ENCODE data around the gene SAMD4B. TPM values are rescaled to one million over a fixed set of nuclear protein-coding genes. Genes with fewer than 3 reads are reported as not detected.

Gene SAMD4B
- total and polyA plus RNA-seq, 9 of the 15 experiments (the other 6 are each of a cell fraction or from before 2014, with no cell fraction given): 3.4 to 90.5 (median 38.0) TPM

DNA sequence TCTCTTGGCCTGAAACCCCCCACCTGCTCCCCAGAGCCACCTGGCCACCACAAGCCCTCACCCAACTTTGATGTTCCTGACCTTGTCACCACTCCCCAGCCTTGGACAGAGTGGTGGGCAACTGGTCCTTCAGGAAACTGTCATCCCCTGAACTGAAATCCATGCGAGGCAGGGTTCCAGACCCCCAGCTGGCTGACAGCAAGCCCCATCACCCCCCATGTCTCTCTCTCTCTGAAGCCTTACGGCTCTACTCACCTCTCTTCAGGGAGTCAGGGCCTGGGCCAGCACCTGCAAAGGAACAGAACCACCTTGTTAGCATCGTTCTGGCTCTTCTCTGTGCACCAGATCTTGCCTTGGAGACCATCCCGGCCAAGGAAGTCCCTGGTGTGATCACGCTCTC, 24.1 kb upstream of the SAMD4B start:
- ATAC-seq (no peak), DNase-seq (ENCODE audit: extremely low read depth in 1 of 4, low spot score in 3 of 4) (no peak), FAIRE-seq (no peak)
- Histone ChIP-seq H3K4me1 (replicated peaks in 1 of 2; ENCODE audit: control insufficient read depth in 2 of 2, insufficient read depth in 2 of 2, low read length in 2 of 2) (peaks cover 3 to 15% of the 10 kb centered on the region in 2 experiments; a peak in 4 of 5 replicates), H3K9me3 (replicated peaks; ENCODE audit: control insufficient read depth, insufficient read depth, low read depth, low read length) (no peaks in the 10 kb centered on the region), H4K20me1 (replicated peaks; ENCODE audit: control insufficient read depth, insufficient read depth, low read length) (no peaks in the 10 kb centered on the region), H3K9me1 (ENCODE audit: control insufficient read depth, insufficient read depth, low read length) (no peaks in the 10 kb centered on the region), H3K4me3 (no peak overlapping the region), H3K4me2 (ENCODE audit: insufficient read depth, low read length) (no peak overlapping the region), H3K36me3 (ENCODE audit: control insufficient read depth, insufficient read depth, low read length) (peaks cover 45% of the 10 kb centered on the region; the same call in 2 of the 3 replicates), H2AFZ (ENCODE audit: low read depth, low read length) (no peak overlapping the region), H3K79me2 (ENCODE audit: control insufficient read depth, insufficient read depth, low read length) (peaks cover 20% of the 10 kb centered on the region), H3K27me3 (ENCODE audit: control insufficient read depth in 2 of 2, insufficient read depth in 2 of 2, low read length in 2 of 2) (no peaks in the 10 kb centered on the region), H3K27ac (ENCODE audit: extremely low read depth, low read depth, low read length) (no peak overlapping the region), H3K9ac (ENCODE audit: insufficient read depth in 1 of 2, low read depth in 2 of 2, low read length in 2 of 2) (peak overlapping the region in 1 of 2 experiments; percentile 37; a peak in 2 of 4 replicates)
- ChIA-PET CTCF (ENCODE audit: low intra/inter-chr PET ratio) (no interaction called here), POLR2A (no interaction called here)
- in situ Hi-C loops (cut with MboI) (no loop called here), intact Hi-C loops (cut with micrococcal nuclease) (no loop called here)
- BruUV-seq (replicated peaks): no TSS peak
- 88% methylated on average over 5 of the region's 5 CpGs for WGBS (ENCODE audit: insufficient coverage, low coverage, missing lambda C conversion rate)
- TF ChIP-seq POLR2B (IDR thresholded peaks at IDR 0.05; ENCODE audit: low read depth, partially characterized antibody) (no peak), OTX1 (CRISPR knock-in tag; IDR thresholded peaks at IDR 0.05) (no peak), ETS2 (tag; IDR thresholded peaks at IDR 0.05; ENCODE audit: borderline replicate concordance, poor library complexity, severe bottlenecking) (no peak), CREBBP (IDR thresholded peaks at IDR 0.05; ENCODE audit: low read depth, low read length) (no peak), SMAD2 (IDR thresholded peaks at IDR 0.05; ENCODE audit: low read depth, low read length) (no peak), WHSC1 (IDR thresholded peaks at IDR 0.05; ENCODE audit: low read length) (no peak), CUX1 (CRISPR knock-in tag; IDR thresholded peaks at IDR 0.05) (no peak), ZNF3 (CRISPR knock-in tag; IDR thresholded peaks at IDR 0.05) (no peak), ZNF121 (CRISPR knock-in tag; conservative IDR thresholded peaks at IDR 0.05) (no peak), E4F1 (CRISPR knock-in tag; IDR thresholded peaks at IDR 0.05; ENCODE audit: borderline replicate concordance) (no peak), MAFK (IDR thresholded peaks at IDR 0.05; ENCODE audit: low read length) (no peak), THAP12 (CRISPR knock-in tag; IDR thresholded peaks at IDR 0.05) (no peak)

Measured in K562 (cell line).